ENCODE results near the gene ABCA5.

GRCh38 chr17:69348429-69348828, 21.5 kb upstream of the ABCA5 start:
- TF ChIP-seq CTCF (CRISPR knock-in tag; IDR thresholded peaks at IDR 0.05) = no peak
- TF ChIP-seq FOXC1 (CRISPR knock-in tag; IDR thresholded peaks at IDR 0.05; ENCODE audit: borderline replicate concordance) = no peak
- TF ChIP-seq ETV6 (CRISPR knock-in tag; conservative IDR thresholded peaks at IDR 0.05) = no peak
- TF ChIP-seq TRAFD1 (CRISPR knock-in tag; IDR thresholded peaks at IDR 0.05; ENCODE audit: borderline replicate concordance) = no peak
- no peak for TF ChIP-seq U2AF2 (IDR thresholded peaks at IDR 0.05; ENCODE audit: low read depth, low read length)
- no peak for TF ChIP-seq JUND (CRISPR knock-in tag; IDR thresholded peaks at IDR 0.05)
- TF ChIP-seq POLR2AphosphoS5 (IDR thresholded peaks at IDR 0.05; ENCODE audit: low read depth, low read length) = no peak
- no peak for TF ChIP-seq POLR2G (IDR thresholded peaks at IDR 0.05; ENCODE audit: low read depth, low read length)
- TF ChIP-seq FOXK2 (IDR thresholded peaks at IDR 0.05) = no peak
